IMR-90 (cell line): ENCODE measurements around the gene OGFOD2. TPM values are rescaled to one million over a fixed set of nuclear protein-coding genes. Genes with fewer than 3 reads are reported as not detected.

Experiments used
- ATAC-seq: fragments of 200-7000 bp; cut with Tn5 transposase; 2 replicates; pipeline ENCODE4 v1.9.1; 2020; ENCODE audit warnings: low read depth, mild to moderate bottlenecking, moderate library complexity
- BruUV-seq: library from RNA; stranded (reverse); fragments of 400-500 nt; replicated peaks from 2 replicates; lab custom pipeline; 2021; lab: Mats Ljungman, UMichigan
- CTCF ChIA-PET: fragments of 300-600 bp; formaldehyde crosslinking; extraction: SDS; loops from one replicate; lab custom pipeline; 2021; ENCODE audit warnings: antibody characterized with exemption; lab: Yijun Ruan, JAX
- POLR2A ChIA-PET: fragments of 300-600 bp; sonication (Branson Sonifier 250); formaldehyde crosslinking; loops from one replicate; lab custom pipeline; 2022; ENCODE audit warnings: antibody characterized with exemption; ENCODE audit not compliant: unreplicated experiment; lab: Charles Lee
- DNase-seq: peaks from one replicate; pipeline ENCODE4 v3.0.0; 2013
- H2AFZ ChIP-seq: replicated peaks from 2 replicates; pipeline ENCODE3; 2013; ENCODE audit warnings: low read length, mild to moderate bottlenecking; ENCODE audit not compliant: poor library complexity
- H2AK5ac ChIP-seq: 2 replicates; pipeline ENCODE4 v1.6.1; 2013; ENCODE audit warnings: low read depth, low read length, inconsistent platforms
- H2AK9ac ChIP-seq: replicated peaks from 2 replicates; pipeline ENCODE3; 2013; ENCODE audit warnings: mild to moderate bottlenecking, low read depth, low read length, moderate library complexity; ENCODE audit not compliant: poor library complexity
- H2BK120ac ChIP-seq: 2 replicates; pipeline ENCODE4 v1.6.1; 2013; ENCODE audit warnings: low read depth, low read length, inconsistent platforms
- H2BK15ac ChIP-seq: 3 replicates; pipeline ENCODE4 v1.6.1; 2013; ENCODE audit warnings: low read depth, low read length, inconsistent platforms
- H2BK20ac ChIP-seq: 2 replicates; pipeline ENCODE4 v1.6.1; 2013; ENCODE audit warnings: low read depth, mild to moderate bottlenecking, inconsistent platforms, low read length, moderate library complexity
- H2BK5ac ChIP-seq: 2 replicates; pipeline ENCODE4 v1.6.1; 2013; ENCODE audit warnings: mild to moderate bottlenecking, low read depth, low read length, inconsistent platforms; ENCODE audit not compliant: poor library complexity, severe bottlenecking
- H3K14ac ChIP-seq: replicated peaks from 2 replicates; pipeline ENCODE4 v1.6.1; 2013; ENCODE audit warnings: low read depth, low read length, inconsistent platforms
- H3K18ac ChIP-seq: 2 replicates; pipeline ENCODE4 v1.6.1; 2013; ENCODE audit warnings: low read depth, low read length, control low read depth
- H3K23ac ChIP-seq: 2 replicates; pipeline ENCODE4 v1.6.1; 2013; ENCODE audit warnings: low read depth, low read length, inconsistent platforms
- H3K27ac ChIP-seq: 2 replicates; pipeline ENCODE4 v1.5.1; 2013; ENCODE audit warnings: mild to moderate bottlenecking, control low read depth, low read length; ENCODE audit not compliant: insufficient read depth
- H3K27me3 ChIP-seq: 2 replicates; pipeline ENCODE4 v1.6.1; 2013; ENCODE audit warnings: low read length; ENCODE audit not compliant: control insufficient read depth, insufficient read depth
- H3K36me3 ChIP-seq: 2 replicates; pipeline ENCODE4 v1.6.1; 2013; ENCODE audit warnings: low read length, mixed read lengths; ENCODE audit not compliant: control insufficient read depth, insufficient read depth
- H3K4ac ChIP-seq: 2 replicates; pipeline ENCODE4 v1.6.1; 2013; ENCODE audit warnings: low read depth, low read length, inconsistent platforms
- H3K4me1 ChIP-seq: 2 replicates; pipeline ENCODE4 v1.6.1; 2013; ENCODE audit warnings: low read length, mixed read lengths; ENCODE audit not compliant: control insufficient read depth, insufficient read depth
- H3K4me2 ChIP-seq: 2 replicates; pipeline ENCODE4 v1.6.1; 2013; ENCODE audit warnings: low read depth, mild to moderate bottlenecking, control low read depth, low read length, moderate library complexity
- H3K4me3 ChIP-seq: 2 replicates; pipeline ENCODE4 v1.5.1; 2013; ENCODE audit warnings: low read depth, mild to moderate bottlenecking, control low read depth, low read length, moderate library complexity; ENCODE audit not compliant: insufficient read depth
- H3K56ac ChIP-seq: 2 replicates; pipeline ENCODE4 v1.6.1; 2013; ENCODE audit warnings: low read length, inconsistent platforms; ENCODE audit not compliant: insufficient read depth; ENCODE audit errors: extremely low read depth
- H3K79me1 ChIP-seq, 2 experiments: 2 replicates each; pipeline ENCODE4 v1.6.1; 2013; ENCODE audit warnings: low read length in 2 of 2, inconsistent platforms in 1 of 2, low read depth in 1 of 2
- H3K9ac ChIP-seq: 2 replicates; pipeline ENCODE4 v1.6.1; 2013; ENCODE audit warnings: low read depth, low read length, control low read depth
- H3K9me1 ChIP-seq: 2 replicates; pipeline ENCODE4 v1.6.1; 2013; ENCODE audit warnings: low read length, inconsistent platforms; ENCODE audit not compliant: insufficient read depth
- H3K9me3 ChIP-seq: 2 replicates; pipeline ENCODE4 v1.6.1; 2013; ENCODE audit warnings: low read length; ENCODE audit not compliant: control insufficient read depth, insufficient read depth
- H4K20me1 ChIP-seq: 2 replicates; pipeline ENCODE4 v1.6.1; 2013; ENCODE audit warnings: low read length, inconsistent platforms; ENCODE audit not compliant: insufficient read depth
- H4K5ac ChIP-seq: 2 replicates; pipeline ENCODE4 v1.6.1; 2013; ENCODE audit warnings: mild to moderate bottlenecking, low read depth, low read length, control low read depth
- H4K8ac ChIP-seq, 2 experiments: 2 replicates each; pipeline ENCODE4 v1.6.1; 2013; ENCODE audit warnings: low read depth in 2 of 2, low read length in 2 of 2, control low read depth in 1 of 2, inconsistent platforms in 1 of 2
- H4K91ac ChIP-seq: 2 replicates; pipeline ENCODE4 v1.6.1; 2013; ENCODE audit warnings: low read depth, low read length, inconsistent platforms; ENCODE audit not compliant: insufficient read depth
- CEBPB ChIP-seq: IDR thresholded peaks from 2 replicates; pipeline ENCODE4 v1.6.1; 2012; ENCODE audit warnings: low read depth, low read length, improper control_type of control experiment
- CHD1 ChIP-seq: IDR thresholded peaks from 2 replicates; pipeline ENCODE4 v1.6.1; 2012; ENCODE audit warnings: low read depth, low read length, improper control_type of control experiment
- MAFK ChIP-seq: IDR thresholded peaks from 2 replicates; pipeline ENCODE4 v1.6.1; 2012; ENCODE audit warnings: low read depth, low read length, improper control_type of control experiment
- MAZ ChIP-seq: IDR thresholded peaks from 2 replicates; pipeline ENCODE4 v1.6.1; 2012; ENCODE audit warnings: low read depth, mild to moderate bottlenecking, low read length, improper control_type of control experiment, moderate library complexity, borderline replicate concordance
- RFX5 ChIP-seq: IDR thresholded peaks from 2 replicates; pipeline ENCODE4 v1.8.0; 2012; ENCODE audit warnings: low read depth, mild to moderate bottlenecking, low read length, moderate library complexity
- SMC3 ChIP-seq: fragments of 150-350 bp; IDR thresholded peaks from 2 replicates; pipeline ENCODE4 v1.6.1; 2016; ENCODE audit warnings: low read depth, mild to moderate bottlenecking, antibody characterized with exemption, low read length, moderate library complexity
- WGBS, 2 experiments: methylation state at CpG; one replicate each; pipeline versions ENCODE4 v1.1.5 to v1.1.7; 2013; ENCODE audit warnings: missing lambda C conversion rate in 2 of 2; ENCODE audit not compliant: insufficient read length in 1 of 2; ENCODE audit errors: extremely low coverage in 2 of 2; 5-methylcytosine and 5-hydroxymethylcytosine counted together
- dilution Hi-C: fragments of 300-500 bp; cut with HindIII; formaldehyde crosslinking; loops from one replicate; pipeline ENCODE4 v1.14.3; 2018; ENCODE audit warnings: low sequenced_read_pairs; ENCODE audit not compliant: unreplicated experiment
- in situ Hi-C: fragments of 300-500 bp; cut with MboI; formaldehyde crosslinking; loops from 3 replicates; pipeline ENCODE4 v1.14.3; 2019; ENCODE audit warnings: low sequenced_read_pairs, inconsistent platforms, mixed read lengths
- intact Hi-C: fragments of 100-400 bp; cut with micrococcal nuclease; formaldehyde crosslinking; loops from 2 replicates; pipeline ENCODE4 v1.10.0; 2022
- polyA plus RNA-seq, 3 experiments: library from polyadenylated mRNA; depleted of rRNA; stranded (reverse); fragments of >200 nt; gene quantifications; 2 replicates each; pipeline ENCODE4 v1.2.3, GENCODE V29; 2012; ENCODE audit warnings: low replicate concordance in 1 of 3
- total RNA-seq: library from RNA; depleted of rRNA; stranded (reverse); fragments of >200 nt; gene quantifications from 2 replicates; pipeline ENCODE4 v1.2.3, GENCODE V29; 2012
- TF ChIP-seq, protein P1 (sequence below): fragments of 150-350 bp; IDR thresholded peaks from 2 replicates; pipeline ENCODE4 v1.6.1; 2016; ENCODE audit warnings: low read depth, mild to moderate bottlenecking, low read length, moderate library complexity, borderline replicate concordance
- TF ChIP-seq, protein P2 (sequence below): fragments of 150-350 bp; IDR thresholded peaks from 2 replicates; pipeline ENCODE4 v1.6.1; 2017; ENCODE audit warnings: mild to moderate bottlenecking, antibody characterized with exemption, low read length, low read depth

OGFOD2 gene
- total and polyA plus RNA-seq, 2 of the 4 experiments (the other 2 are of a cell fraction): 4.3 to 18.2 TPM

DNA sequence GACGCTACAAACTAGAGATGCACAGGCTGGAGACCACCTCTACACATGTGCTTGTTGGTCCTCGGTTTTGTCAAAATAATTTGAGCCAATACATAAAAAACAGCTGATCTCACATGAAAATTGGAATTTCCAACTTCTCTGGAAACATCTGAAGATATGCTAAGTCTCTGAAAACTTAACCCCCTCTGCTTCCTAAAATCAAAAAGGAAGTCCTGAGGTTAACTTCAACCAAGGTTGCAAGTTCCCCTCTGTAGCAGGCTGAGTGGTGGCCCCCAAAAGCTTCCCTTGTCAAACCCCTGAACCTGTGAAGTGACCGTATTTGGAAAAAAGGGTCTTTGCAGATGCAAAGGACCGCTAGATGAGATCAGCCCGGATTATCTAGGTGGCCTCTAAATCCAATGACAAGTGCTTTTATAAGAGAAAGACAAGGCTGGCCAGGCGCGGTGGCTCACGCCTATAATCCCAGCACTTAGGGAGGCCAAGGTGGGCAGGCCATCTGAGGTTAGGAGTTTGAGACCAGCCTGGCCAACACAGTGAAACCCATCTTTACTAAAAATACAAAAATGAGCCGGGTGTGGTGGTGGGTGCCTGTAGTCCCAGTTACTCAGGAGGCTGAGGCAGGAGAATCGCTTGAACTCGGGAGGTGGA, 47.2 kb upstream of the OGFOD2 start:
- H4K5ac ChIP-seq: no peak overlapping the region
- intact Hi-C loops (no loop called here), dilution Hi-C loops (no loop called here), in situ Hi-C loops (no loop called here)
- no peaks in the 10 kb centered on the region for H3K79me1 ChIP-seq
- POLR2A ChIA-PET: no interaction called here
- no peaks in the 10 kb centered on the region for H4K20me1 ChIP-seq
- no peak overlapping the region for H4K8ac ChIP-seq
- no peak overlapping the region for H3K27ac ChIP-seq
- no peak overlapping the region for H2BK120ac ChIP-seq
- no peaks in the 10 kb centered on the region for H3K4me1 ChIP-seq
- H4K91ac ChIP-seq: no peak overlapping the region
- ATAC-seq (no peak), DNase-seq (no peak)
- H3K9me1 ChIP-seq: no peaks in the 10 kb centered on the region
- H3K56ac ChIP-seq: no peak overlapping the region
- H3K27me3 ChIP-seq: no peaks in the 10 kb centered on the region
- no peak overlapping the region for H3K4me2 ChIP-seq
- peaks cover 2% of the 10 kb centered on the region for H3K36me3 ChIP-seq
- no peak overlapping the region for H2BK20ac ChIP-seq
- 63% methylated on average over 3 of the region's 11 CpGs; no CpG with 5 or more reads in 1 of the 2 experiments for WGBS, 2 experiments
- CTCF ChIA-PET: no interaction called here
- no peak overlapping the region for H2AK9ac ChIP-seq
- H3K14ac ChIP-seq: no peak overlapping the region
- no TSS peak for BruUV-seq
- H3K18ac ChIP-seq: no peak overlapping the region
- H3K9me3 ChIP-seq: no peaks in the 10 kb centered on the region
- H2BK15ac ChIP-seq: no peak overlapping the region
- H3K23ac ChIP-seq: no peak overlapping the region
- no peak overlapping the region for H2AFZ ChIP-seq
- H3K9ac ChIP-seq: no peak overlapping the region
- no peak overlapping the region for H3K4me3 ChIP-seq
- no peak overlapping the region for H3K4ac ChIP-seq
- H2AK5ac ChIP-seq: no peak overlapping the region
- no peak overlapping the region for H2BK5ac ChIP-seq
- TF ChIP-seq MAFK: no peak
- TF ChIP-seq MAZ: no peak
- TF ChIP-seq, protein P1, sequence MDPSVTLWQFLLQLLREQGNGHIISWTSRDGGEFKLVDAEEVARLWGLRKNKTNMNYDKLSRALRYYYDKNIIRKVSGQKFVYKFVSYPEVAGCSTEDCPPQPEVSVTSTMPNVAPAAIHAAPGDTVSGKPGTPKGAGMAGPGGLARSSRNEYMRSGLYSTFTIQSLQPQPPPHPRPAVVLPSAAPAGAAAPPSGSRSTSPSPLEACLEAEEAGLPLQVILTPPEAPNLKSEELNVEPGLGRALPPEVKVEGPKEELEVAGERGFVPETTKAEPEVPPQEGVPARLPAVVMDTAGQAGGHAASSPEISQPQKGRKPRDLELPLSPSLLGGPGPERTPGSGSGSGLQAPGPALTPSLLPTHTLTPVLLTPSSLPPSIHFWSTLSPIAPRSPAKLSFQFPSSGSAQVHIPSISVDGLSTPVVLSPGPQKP: no peak
- TF ChIP-seq SMC3: no peak
- TF ChIP-seq CHD1: no peak
- no peak for TF ChIP-seq CEBPB
- TF ChIP-seq, protein P2, sequence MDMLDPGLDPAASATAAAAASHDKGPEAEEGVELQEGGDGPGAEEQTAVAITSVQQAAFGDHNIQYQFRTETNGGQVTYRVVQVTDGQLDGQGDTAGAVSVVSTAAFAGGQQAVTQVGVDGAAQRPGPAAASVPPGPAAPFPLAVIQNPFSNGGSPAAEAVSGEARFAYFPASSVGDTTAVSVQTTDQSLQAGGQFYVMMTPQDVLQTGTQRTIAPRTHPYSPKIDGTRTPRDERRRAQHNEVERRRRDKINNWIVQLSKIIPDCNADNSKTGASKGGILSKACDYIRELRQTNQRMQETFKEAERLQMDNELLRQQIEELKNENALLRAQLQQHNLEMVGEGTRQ: no peak
- TF ChIP-seq RFX5: no peak
